Neural progenitor cell (in vitro differentiated cells): ENCODE results near the gene CEP89. TPM values are rescaled to one million over a fixed set of nuclear protein-coding genes. Genes with fewer than 3 reads are reported as not detected.

ENCODE experiments used
- DNase-seq: peaks from one replicate; pipeline ENCODE4 v3.0.0-alpha.2; 2016; ENCODE audit warnings: low spot score
- H2AFZ ChIP-seq: fragments of 200-600 bp; sonication (generic); replicated peaks from 2 replicates; pipeline ENCODE4 v1.6.1; 2016; ENCODE audit warnings: antibody characterized with exemption
- H3F3A ChIP-seq: fragments of 200-600 bp; sonication (generic); 2 replicates; pipeline ENCODE4 v1.6.1; 2016; ENCODE audit warnings: antibody characterized with exemption, low read depth
- H3K27ac ChIP-seq: fragments of 200-600 bp; sonication (generic); 2 replicates; pipeline ENCODE4 v1.5.1; 2016; ENCODE audit warnings: mild to moderate bottlenecking
- H3K27me3 ChIP-seq: fragments of 200-600 bp; sonication (generic); 2 replicates; pipeline ENCODE4 v1.6.1; 2016; ENCODE audit warnings: mild to moderate bottlenecking, moderate library complexity
- H3K36me3 ChIP-seq: fragments of 200-600 bp; sonication (generic); 2 replicates; pipeline ENCODE4 v1.5.1; 2016
- H3K4me1 ChIP-seq: fragments of 200-600 bp; sonication (generic); 2 replicates; pipeline ENCODE4 v1.6.1; 2016; ENCODE audit warnings: mixed run types
- H3K4me2 ChIP-seq: fragments of 200-600 bp; sonication (generic); 2 replicates; pipeline ENCODE4 v1.6.1; 2016
- H3K4me3 ChIP-seq: fragments of 200-600 bp; sonication (generic); 2 replicates; pipeline ENCODE4 v1.5.1; 2016
- H3K79me2 ChIP-seq: fragments of 200-600 bp; sonication (generic); 2 replicates; pipeline ENCODE4 v1.6.1; 2016; ENCODE audit warnings: low read depth
- H3K9ac ChIP-seq: fragments of 200-600 bp; sonication (generic); 2 replicates; pipeline ENCODE4 v1.6.1; 2016
- H3K9me3 ChIP-seq: fragments of 200-600 bp; sonication (generic); 2 replicates; pipeline ENCODE4 v1.5.1; 2016; ENCODE audit warnings: low read depth
- H4K20me1 ChIP-seq: fragments of 200-600 bp; sonication (generic); 2 replicates; pipeline ENCODE4 v1.6.1; 2016; ENCODE audit warnings: low read depth
- H3K27ac Mint-ChIP-seq: 3 replicates; pipeline ENCODE4 v1.8.0; 2021; ENCODE audit warnings: mixed read lengths
- H3K27me3 Mint-ChIP-seq: 2 replicates; pipeline ENCODE4 v1.8.0; 2022; ENCODE audit warnings: low read depth, mild to moderate bottlenecking, inconsistent platforms, moderate library complexity, mixed read lengths; ENCODE audit not compliant: insufficient read depth
- H3K36me3 Mint-ChIP-seq: 3 replicates; pipeline ENCODE4 v1.8.0; 2021; ENCODE audit warnings: mixed read lengths
- H3K4me1 Mint-ChIP-seq: 3 replicates; pipeline ENCODE4 v1.8.0; 2021; ENCODE audit warnings: mixed read lengths
- H3K4me3 Mint-ChIP-seq: 3 replicates; pipeline ENCODE4 v1.8.0; 2021; ENCODE audit warnings: mild to moderate bottlenecking, moderate library complexity, mixed read lengths
- H3K9me3 Mint-ChIP-seq: 3 replicates; pipeline ENCODE4 v1.8.0; 2020; ENCODE audit warnings: mixed read lengths
- CTCF ChIP-seq: fragments of 200-600 bp; sonication (generic); IDR thresholded peaks from 2 replicates; pipeline ENCODE4 v1.5.1; 2017; ENCODE audit warnings: antibody characterized with exemption, mild to moderate bottlenecking
- EZH2 ChIP-seq: fragments of 200-600 bp; sonication (generic); IDR thresholded peaks from 2 replicates; pipeline ENCODE4 v1.6.1; 2017; ENCODE audit warnings: antibody characterized with exemption, mild to moderate bottlenecking, moderate library complexity
- EZH2phosphoT487 ChIP-seq: fragments of 200-600 bp; sonication (generic); IDR thresholded peaks from 2 replicates; pipeline ENCODE4 v1.6.1; 2017; ENCODE audit warnings: antibody characterized with exemption
- total RNA-seq: library from RNA; depleted of rRNA; stranded (reverse); fragments of >200 nt; gene quantifications from 2 replicates; pipeline ENCODE4 v1.2.3, GENCODE V29; 2015; ENCODE audit warnings: low replicate concordance

CEP89 gene
- total RNA-seq, 1 donor from 2014 or later = 26.1 TPM

DNA sequence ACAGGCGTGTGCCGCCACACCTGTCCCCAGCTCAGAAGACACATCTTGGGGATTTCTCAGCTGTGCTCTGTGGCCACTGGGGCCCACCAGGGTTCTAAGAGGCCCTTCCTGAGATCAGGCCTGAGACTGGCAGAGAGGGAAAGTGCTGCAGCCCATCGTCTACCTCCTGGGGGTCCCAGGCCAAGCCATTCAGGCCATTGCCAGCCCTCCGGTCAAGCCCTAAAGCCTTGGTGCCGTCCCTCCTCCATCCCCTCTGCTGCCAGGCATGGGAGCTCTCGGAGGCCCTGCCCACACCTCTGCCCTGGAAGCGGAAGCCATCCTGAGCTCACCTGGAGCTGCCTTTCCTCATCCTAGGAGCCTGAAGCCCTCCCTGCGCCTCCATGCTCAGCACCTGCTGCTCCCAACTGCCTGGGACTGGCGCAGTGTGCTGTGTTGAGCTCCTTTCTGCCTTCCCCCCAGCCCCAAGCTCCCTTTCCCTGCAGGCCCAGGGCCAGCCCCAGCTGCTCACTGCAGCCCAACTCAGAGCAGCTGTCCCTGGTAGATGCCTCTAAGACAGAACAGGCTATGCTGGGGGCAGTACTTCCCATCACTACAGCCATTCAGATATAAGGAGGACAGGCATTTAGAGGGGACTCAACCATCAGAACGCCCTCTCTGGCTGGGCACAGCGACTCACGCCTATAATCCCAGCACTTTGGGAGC, 105.0 kb downstream of the CEP89 start:
- Histone ChIP-seq H3K27me3 (no peaks in the 10 kb centered on the region), H2AFZ (no peak overlapping the region), H4K20me1 (no peaks in the 10 kb centered on the region), H3F3A (no peaks in the 10 kb centered on the region), H3K4me3 (no peak overlapping the region), H3K9me3 (no peaks in the 10 kb centered on the region), H3K79me2 (no peaks in the 10 kb centered on the region), H3K9ac (no peak overlapping the region), H3K27ac (no peak overlapping the region), H3K4me2 (no peak overlapping the region), H3K4me1 (no peaks in the 10 kb centered on the region), H3K36me3 (no peaks in the 10 kb centered on the region)
- peak overlapping the region; percentile 69 for H3K27ac Mint-ChIP-seq
- H3K9me3 Mint-ChIP-seq = no peaks in the 10 kb centered on the region
- no peak overlapping the region for H3K4me3 Mint-ChIP-seq
- no peak for TF ChIP-seq EZH2phosphoT487
- no peak for TF ChIP-seq EZH2
- TF ChIP-seq CTCF = no peak
- DNase-seq = no peak
- H3K4me1 Mint-ChIP-seq = no peaks in the 10 kb centered on the region
- no peaks in the 10 kb centered on the region for H3K27me3 Mint-ChIP-seq
- H3K36me3 Mint-ChIP-seq = no peaks in the 10 kb centered on the region

DNA sequence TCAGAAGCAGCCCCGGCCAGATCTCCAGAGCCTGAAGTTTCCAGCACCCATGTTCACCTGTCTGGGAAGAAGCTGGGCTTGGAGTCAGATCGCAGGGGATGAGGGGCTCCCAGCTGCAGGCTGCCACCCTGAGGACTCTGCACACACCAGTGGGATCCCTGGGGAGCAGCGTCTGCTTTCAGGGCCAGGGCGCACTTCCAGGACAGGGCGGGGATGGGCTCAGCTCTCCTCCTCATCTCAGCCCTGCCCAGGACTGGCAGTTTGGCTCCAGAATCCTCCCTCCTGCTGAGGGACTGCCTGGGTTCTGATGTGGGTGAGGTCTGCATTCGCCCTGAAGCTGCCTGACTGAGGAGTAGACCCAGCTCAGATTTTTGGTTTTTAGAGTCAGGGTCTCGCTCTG, 105.7 kb downstream of the CEP89 start:
- Histone ChIP-seq H4K20me1 (no peaks in the 10 kb centered on the region), H2AFZ (no peak overlapping the region), H3K79me2 (no peaks in the 10 kb centered on the region), H3K4me2 (no peak overlapping the region), H3K36me3 (no peaks in the 10 kb centered on the region), H3K9me3 (no peaks in the 10 kb centered on the region), H3K9ac (no peak overlapping the region), H3F3A (no peaks in the 10 kb centered on the region), H3K4me1 (no peaks in the 10 kb centered on the region), H3K27me3 (no peaks in the 10 kb centered on the region), H3K27ac (no peak overlapping the region), H3K4me3 (no peak overlapping the region)
- no peak for DNase-seq
- no peak for TF ChIP-seq CTCF
- no peak for TF ChIP-seq EZH2
- no peak for TF ChIP-seq EZH2phosphoT487
- H3K4me3 Mint-ChIP-seq = no peak overlapping the region
- no peak overlapping the region for H3K27ac Mint-ChIP-seq
- H3K36me3 Mint-ChIP-seq = no peaks in the 10 kb centered on the region
- no peaks in the 10 kb centered on the region for H3K27me3 Mint-ChIP-seq
- H3K4me1 Mint-ChIP-seq = no peaks in the 10 kb centered on the region
- no peaks in the 10 kb centered on the region for H3K9me3 Mint-ChIP-seq

DNA sequence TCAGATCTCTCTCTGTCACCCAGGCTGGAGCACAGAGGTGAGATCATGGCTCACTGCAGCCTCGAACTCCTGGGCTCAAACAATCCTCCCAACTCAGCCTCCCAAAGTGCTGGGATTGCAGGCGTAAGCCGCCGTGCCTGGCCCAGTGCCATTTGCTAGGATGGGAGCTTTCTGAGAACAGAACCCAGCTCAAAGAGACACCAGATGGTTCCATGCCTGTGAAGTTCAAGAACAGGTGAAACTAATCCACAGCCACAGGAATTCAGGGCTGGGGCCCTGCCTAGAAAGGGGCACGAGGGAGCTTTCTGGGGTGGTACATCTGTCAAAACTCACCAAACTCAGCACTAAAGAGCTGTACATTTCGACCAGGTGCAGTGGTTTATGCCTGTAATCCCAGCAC, 106.4 kb downstream of the CEP89 start:
- Mint-ChIP-seq H3K36me3 (no peaks in the 10 kb centered on the region), H3K27me3 (no peaks in the 10 kb centered on the region), H3K27ac (no peak overlapping the region), H3K9me3 (no peaks in the 10 kb centered on the region), H3K4me1 (no peaks in the 10 kb centered on the region), H3K4me3 (no peak overlapping the region)
- H3K4me1 ChIP-seq = no peaks in the 10 kb centered on the region
- H3K27ac ChIP-seq = no peak overlapping the region
- H2AFZ ChIP-seq = no peak overlapping the region
- no peak for DNase-seq
- H3K9ac ChIP-seq = no peak overlapping the region
- no peaks in the 10 kb centered on the region for H3K36me3 ChIP-seq
- no peak overlapping the region for H3K4me3 ChIP-seq
- H3K79me2 ChIP-seq = no peaks in the 10 kb centered on the region
- no peak for TF ChIP-seq EZH2
- TF ChIP-seq EZH2phosphoT487 = no peak
- no peak for TF ChIP-seq CTCF
- H3F3A ChIP-seq = no peaks in the 10 kb centered on the region
- no peaks in the 10 kb centered on the region for H3K27me3 ChIP-seq
- no peaks in the 10 kb centered on the region for H4K20me1 ChIP-seq
- no peaks in the 10 kb centered on the region for H3K9me3 ChIP-seq
- no peak overlapping the region for H3K4me2 ChIP-seq
